Suppressor macrophage treated with lipopolysaccharide for 4 hours (primary cell): ENCODE data around the gene DACT2.
"Not testable (repeated sequence)": the region's sequence is repeated elsewhere in the genome, so short reads cannot be mapped to it uniquely, and the experiment has no call there.

Experiments
- DNase-seq: peaks from one replicate; pipeline ENCODE4 v3.0.0-alpha.2; 2020

Gene DACT2

DNA sequence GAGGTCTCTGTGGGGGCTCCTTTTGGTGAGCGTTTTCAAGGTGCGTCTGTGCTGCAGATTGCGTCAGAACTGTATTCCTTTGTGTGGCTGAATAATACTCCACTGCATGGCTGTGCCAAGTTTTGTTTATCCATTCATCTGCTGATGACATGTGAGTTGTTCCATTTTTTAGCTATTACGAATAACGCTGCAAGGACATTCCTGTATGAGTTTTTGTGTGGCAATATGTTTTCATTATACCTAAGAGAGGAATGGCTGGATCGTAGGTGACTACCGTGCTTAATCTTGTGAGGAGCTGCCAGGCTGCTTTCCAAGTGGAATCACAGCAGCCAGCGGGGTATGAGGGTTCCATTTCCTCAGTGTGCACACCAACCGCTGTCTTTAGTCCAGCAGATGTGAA is 1.1 kb upstream of the DACT2 start:
- DNase-seq = no peak

DNA sequence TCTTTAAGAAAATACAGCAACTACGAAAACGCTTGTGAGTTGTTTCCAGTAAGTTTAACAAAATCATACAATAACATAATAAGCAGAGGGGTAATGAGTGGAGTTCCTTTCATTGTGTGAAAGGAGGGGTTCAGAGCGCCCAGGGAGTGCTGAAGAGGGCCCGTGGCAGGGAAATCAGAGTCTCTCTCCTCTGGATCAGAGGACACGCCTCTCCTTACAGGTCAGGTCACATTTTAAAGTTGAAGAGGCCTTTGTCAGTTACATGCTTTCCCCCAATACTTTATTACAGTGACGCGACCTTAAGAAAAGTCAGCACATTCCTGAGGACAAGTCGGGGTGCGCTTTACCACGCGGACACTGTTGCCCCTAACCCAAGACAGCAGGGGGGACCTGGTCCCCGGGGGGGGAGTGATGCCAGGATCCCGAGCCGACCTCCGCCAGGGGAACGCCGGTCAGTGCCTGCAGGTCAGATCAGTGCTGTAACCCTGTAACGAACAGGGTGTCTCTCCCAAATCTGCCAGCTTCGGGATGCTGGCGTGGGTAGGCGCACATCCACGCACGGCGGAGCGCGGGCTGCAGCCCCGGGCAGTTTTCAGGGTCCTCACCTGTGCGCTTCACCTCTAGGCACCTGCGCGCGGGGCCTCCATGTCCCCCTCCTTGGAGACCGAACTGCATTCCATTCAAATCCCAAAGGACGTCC is 848 bp downstream of the DACT2 start:
- no peak for DNase-seq

DNA sequence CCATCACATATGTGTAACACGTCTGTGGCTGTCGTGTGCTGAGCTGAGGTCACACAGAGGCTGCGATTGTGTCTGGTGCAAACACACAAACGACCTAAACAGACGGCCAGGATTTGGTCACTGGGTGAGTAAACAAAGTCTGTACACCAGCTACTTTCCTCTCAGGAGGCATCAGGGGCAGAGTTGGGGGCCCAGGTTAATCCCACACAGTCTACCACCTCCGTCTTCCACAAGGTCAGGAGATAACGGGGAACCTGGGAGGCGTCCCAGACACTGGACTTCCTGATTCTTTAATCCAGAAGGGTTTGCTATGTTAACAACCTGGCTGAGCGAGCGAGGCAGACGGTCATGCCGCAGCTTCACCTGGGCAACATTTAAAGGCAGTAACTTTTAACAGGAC is 1.5 kb downstream of the DACT2 start:
- no peak for DNase-seq

DNA sequence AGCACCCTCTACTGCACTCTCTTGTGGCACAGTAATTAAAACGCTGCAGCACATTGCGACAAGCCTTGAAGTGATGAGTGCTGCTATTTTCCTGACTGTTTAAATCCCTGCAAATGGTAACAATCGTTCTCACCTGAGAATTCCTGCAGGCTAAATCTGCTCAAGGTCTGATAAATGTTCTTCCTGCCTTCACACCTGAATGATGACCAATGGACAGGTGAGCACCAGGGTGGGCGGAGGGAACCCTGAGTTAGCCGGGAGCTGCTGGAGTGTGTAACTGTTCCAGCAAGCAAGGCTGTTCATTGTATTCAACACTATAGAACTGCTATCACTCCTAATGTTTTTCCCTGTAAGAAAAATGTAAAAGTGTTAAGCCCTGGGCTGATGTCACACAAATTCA is 4.0 kb downstream of the DACT2 start:
- no peak for DNase-seq

DNA sequence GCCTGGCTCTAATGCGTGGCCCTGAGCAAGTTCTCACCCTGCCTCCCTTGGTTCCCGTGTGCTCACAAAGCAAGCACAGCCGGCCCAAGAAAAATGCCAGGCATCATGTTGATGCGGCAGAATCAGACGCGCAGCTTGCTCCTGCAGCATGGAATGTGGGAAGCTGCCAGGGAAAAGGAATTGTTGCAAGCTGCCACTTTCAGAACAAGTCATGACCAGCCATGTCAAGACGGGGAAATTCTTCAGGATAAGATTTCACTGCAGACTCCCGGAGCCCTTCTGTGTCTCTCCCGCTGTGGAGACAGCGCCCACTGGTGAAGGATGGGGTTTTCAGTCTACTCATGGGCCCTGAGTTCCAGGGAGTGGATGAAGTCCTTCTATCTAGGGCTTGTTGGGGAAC is 4.6 kb downstream of the DACT2 start:
- DNase-seq = no peak

DNA sequence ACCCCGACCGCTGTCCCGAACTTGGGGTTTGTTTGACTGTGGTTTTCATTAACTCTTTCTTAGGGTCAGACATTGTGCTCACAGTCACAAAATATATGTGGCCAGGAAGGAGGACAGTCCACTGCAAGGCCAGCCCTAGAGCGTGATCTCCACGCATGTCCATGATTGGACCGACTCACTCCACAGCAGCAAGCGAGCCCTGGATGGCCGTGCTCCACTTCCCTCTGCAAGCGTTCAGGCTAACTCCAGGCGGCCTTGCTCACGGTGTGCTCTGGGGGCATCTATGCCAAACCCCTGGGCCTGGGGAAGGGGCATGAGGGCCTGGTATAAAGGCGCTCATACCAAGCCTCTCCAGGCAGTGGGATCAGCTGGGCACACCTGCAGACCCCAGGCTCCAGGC is 5.6 kb downstream of the DACT2 start:
- DNase-seq = no peak

DNA sequence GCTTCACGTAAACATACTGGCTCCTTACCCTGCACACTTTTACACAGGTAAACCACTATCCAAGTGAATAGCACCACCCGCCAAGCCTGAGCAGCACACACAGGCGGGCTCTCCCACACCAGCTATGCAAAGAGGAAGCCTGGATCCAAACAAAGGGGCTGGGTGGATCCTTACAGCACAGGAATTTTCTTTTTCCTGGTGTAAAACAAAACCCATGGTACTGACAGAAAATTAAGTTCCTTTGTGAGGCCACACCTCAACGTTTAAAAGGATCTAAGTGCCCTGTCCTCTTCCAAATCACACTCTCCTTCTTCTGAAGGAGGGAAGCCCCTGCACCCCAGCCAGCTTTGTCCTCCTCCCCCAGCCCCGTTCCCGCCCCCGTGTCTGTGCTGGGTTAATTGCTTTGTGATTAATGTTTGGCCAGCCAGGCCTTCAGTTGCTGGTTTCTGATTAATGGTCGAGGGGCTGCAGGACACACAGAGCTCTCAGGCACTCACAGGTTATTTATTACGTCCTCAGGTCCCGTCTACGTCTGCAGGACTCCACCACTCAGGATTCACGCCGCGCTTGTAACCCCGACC is 6.1 kb downstream of the DACT2 start:
- DNase-seq = no peak

DNA sequence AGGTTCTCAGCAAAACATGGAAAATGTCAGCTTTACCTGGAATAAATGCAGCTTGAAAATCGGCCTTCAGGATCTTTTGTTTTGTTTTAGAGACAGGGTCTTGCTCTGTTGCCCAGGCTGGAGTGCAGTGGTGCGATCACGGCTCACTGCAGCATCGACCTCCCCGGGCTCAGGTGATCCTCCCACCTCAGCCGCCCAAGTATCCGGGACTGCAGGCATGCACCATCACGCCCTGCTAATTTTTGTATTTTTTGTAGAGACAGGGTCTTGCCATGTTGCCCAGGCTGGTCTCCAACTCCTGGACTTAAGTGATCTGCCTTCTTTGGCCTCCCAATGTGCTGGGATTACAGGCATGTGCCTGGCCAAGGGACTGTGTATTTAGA is 7.5 kb downstream of the DACT2 start:
- DNase-seq = not testable (repeated sequence)

DNA sequence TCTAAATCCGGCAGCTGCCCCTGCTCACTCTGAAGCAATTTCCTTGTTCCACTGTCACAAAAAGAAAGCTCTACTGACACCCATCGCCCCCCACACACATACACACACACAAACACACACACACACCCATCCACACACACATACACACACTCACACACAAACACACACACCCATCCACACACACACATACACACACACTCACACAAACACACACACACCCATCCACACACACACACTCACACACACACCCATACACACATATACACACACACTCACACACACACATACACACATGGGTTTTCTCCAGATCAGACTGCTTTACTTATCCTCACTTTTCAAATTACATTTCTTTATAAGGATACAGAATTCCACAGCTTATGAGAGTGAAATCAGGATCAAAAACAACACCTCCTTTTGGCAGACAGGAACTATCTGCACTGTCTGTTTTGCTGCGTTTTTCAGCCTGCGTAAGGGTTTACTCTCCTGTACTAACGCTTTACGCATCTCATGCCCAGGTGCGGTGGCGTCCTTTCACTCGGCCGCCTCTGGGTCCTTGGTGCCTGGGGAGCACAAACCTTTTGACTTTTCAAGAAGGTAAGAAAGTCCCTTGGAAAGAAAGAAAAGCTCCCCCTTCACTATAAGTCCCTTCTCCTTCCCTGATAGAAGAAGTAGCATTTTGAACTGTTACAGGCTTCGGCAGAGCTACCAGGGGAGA is 8.0 kb downstream of the DACT2 start:
- no peak for DNase-seq

DNA sequence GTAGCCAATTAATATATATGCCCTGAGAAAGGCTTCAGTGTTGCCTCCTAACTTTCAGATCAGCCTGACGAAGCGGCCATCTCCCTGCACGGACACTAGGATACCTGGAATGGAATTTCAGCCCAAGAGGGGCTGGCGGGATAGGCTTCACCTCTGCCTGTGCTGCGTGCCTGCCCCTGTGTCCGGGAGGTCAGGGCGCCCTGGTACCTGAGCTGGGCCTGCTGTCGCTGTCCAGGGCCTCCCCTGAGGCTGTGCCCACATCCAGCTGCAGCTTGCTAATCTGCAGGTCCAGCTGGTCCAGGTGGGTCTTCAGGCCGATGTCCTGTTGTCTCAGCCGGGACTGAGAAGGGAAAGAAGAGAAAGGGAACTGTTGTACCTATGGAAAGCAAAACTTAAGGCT is 8.6 kb downstream of the DACT2 start:
- DNase-seq = no peak

DNA sequence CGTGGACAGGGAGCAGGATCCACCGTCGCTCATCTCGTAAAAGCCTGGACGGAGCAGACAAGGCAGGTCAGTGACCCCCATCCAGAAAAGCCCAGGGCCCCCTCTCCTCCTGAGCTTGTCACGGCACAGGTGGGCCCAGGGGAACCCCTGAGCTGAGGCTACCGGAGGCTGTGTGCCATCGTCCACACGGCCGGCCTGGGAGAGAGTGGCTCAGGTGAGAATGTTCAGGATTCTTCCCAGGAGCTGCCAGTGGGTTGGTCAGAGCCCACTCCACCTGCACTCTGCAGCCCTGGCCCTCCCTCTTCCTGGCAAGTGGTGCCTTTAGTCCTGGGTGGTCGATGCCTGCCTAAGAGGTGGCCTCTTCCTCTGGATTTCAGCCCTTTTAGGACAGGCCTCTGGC is 9.2 kb downstream of the DACT2 start:
- DNase-seq = no peak

DNA sequence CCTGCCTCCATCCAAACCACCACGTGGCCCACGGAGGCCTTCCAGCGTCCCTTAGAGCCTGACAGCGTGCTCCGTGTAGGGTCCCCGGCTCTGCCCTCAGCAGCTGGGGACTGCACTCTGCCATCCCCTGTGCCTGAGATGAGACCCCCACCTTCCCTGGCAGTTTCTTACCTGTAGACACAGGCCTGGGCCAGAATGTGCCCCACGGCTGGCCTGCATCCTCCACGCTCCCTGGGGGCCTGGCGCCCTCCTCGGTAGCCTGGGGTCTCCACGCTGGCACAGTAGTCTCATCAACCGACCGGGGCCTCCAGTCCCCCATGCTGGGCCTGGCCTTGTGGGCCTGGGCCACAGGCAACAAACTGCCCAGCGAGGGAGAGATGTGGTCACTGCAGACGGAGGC is 9.6 kb downstream of the DACT2 start:
- no peak for DNase-seq

DNA sequence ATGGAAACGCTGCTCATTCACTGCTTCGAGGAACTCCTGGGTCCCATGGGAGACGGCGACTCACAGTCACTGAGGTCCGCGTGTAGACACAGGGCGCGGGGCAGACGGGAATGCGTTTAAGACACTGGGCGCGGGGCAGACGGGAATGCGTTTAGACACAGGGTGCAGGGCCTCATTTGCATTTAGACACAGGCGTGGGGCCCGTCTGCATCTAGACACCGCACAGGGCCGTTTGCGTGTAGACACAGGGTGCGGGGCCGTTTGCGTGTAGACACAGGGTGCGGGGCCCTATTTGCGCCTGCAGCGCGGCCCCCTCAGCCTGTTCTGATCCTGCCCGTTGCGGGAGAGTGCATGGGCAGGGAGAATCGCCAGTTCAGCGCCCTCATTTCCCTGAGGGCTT is 10.4 kb downstream of the DACT2 start:
- no peak for DNase-seq

DNA sequence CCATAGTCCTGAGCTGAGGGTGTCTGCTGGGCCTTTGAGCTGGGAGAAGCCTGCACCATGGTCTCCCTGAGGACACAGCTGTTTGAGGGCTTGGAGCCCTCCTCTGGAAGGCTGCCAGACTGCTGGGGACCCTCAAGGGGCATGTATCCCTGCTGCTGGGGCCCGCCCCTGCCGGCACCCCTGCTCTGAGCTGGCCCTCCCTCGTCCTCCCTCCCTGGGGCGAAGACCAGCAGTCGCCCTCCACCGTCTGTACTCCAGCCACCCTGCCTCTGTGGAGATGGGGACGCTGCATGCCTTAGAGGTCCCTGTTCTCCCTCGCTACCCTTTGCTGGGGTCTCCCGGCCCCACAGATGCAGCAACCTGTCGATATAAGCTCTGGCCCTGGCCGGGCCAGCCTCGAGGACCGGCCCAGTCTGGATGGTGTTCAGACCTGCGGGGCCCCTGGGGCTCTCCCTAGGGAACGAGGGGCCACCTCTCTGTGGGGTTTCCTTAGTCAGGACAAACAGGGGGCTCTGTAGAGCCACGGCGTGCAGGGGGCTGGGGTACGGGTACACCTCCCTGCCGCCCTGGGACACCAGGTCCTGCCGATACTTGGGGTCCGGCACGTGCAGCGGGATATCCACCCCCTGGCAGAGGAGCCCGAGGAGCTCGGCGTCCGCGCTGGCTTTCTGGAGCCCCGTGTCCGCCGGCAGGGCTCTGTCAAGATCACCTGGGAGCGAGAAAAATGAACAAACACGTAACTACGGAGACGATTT is 11.0 kb downstream of the DACT2 start:
- DNase-seq = no peak

DNA sequence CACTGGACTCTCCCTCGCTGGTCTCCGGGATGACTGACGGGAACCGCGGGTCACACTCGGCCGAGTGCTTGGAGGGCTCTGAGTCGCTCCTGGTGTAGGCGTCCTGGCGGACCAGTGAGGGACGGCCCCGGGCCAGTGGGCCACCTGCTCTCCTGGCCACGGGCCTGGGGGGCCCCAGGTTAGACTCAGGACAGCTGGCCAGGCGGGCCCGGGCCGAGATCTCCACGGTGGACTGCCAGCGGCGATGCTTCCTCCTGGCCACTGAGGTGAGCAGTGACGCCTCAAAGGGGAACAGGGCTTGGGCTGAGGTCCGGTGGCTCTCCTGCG is 11.9 kb downstream of the DACT2 start:
- DNase-seq = no peak

DNA sequence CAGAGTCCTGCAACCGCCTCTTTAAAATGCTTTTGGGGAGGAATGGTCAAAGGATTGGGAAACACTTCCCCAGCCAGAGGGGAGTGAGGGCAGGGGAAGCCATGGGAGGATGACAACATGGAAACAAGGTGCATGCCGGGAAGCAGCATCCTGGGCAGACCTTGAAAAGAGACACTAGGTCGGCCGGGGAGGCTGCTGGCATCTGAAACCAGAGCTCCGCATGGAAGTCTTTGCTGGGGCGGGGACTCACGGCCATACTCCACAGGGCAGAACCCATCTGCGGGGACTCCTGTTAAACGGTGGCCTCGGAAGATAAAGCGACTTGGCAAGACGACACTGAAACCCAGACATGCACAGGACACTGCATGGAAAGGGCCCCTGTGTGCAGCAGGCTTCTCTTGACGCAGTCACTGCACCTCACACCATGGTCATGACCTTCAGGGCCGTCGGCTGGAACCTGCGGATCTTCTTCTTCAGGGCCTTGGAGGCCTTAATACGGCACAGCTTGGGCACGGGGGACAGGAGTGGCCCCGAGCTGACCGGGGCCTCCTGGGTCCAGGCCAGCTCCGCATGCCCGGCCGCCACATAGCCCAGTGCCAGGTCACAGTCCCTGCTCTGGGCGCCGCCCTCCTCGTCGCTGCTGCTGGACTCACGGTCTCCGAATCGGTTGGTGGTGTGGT is 12.4 kb downstream of the DACT2 start:
- DNase-seq = no peak

DNA sequence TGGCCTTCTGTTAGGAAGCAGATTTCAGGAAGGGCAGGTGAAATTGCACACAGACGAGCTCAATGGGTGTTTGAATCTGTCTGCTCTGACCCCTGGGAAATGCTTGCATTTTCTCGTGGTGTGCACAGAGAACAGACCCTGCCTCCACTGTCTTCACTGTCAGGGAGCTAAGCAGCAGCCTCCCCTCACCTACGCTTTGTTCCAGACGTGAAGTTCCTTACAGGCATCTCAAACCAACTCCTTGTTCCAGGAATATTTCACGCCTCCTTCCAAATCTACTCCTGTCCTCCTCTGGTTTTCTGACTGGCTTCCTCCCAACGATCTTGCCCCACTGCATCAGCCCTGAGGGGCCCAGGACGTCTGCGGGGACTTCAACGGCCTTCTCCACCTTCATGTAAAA is 13.7 kb downstream of the DACT2 start:
- no peak for DNase-seq

DNA sequence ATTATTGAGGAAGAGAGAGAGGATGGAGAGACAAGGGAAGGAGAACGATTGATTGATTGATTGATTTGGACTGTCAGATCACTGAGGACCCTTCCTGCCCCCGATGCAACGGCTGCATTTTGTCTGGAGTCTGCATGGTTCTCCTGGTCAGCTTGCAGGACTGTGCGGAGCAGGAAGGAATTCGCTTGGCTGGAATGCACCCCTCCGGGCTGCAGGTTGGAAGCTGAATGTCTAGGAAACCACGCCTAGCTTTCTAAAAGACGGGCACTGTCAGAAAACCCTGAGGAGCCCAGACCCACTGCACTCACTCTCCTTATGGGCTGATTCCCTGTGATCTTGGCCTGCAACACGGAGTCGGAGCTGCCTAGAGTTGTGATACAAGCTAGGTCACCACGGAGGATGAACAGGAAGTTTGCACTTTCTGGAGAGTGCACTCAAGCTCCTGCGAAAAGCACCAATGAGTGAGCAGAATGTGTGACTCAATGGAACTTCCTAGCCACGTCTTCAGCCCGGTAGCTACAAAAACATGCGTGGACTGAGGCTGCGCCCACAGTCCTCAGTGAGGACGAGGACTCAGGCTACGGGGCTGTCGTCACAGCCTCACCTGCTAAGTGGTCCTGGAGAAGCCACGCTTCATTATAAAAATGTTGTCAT is 14.4 kb downstream of the DACT2 start:
- DNase-seq = no peak

DNA sequence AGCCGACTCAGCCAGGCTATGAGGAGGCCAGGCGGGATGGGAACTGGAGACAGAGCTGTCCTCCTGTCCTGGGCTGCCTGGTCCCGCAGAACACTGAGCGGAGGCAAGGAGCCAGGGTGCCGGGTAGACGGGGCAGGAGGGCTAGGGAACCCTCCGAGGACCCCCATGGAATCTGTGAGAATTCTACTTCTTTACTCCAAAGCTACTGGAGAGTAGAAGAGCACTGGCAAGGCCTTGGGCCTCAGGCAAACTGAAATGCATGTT is 14.9 kb downstream of the DACT2 start:
- DNase-seq = no peak

DNA sequence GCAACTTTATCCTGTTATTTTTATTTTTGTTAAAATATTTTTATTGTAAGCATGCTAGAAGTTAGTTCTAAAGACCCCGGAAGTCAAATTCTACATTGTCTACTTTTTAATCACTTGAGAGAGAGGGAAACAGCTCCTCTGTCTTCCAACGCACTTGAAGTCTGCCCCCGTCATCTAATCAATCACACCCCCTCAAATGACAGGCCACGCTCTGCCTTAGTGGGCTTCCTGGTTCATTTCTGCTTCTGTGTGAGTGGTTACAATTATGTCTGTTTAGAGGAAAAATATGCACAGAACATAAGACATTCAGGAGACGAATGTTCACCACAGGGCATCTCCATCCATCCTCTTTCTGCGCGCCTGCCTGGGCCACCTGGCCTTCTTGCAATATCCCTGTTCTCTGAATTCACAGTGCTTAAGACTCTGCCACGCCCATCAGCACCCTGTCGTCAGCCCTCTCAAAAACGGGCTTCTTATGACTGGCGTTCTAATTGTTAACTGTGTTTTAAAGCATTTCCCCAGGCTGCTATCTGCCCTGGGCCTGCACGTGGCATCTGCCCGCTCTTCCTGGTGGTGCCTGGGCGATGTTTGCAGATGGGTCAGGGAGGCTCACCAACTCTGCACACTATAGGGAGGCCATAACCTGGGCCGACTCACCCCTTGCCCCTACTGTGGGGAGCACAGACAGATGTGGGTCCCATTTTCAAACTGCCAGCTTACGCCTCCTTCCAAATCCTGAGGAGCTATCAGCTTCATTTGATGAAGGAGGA is 15.4 kb downstream of the DACT2 start:
- DNase-seq = no peak

DNA sequence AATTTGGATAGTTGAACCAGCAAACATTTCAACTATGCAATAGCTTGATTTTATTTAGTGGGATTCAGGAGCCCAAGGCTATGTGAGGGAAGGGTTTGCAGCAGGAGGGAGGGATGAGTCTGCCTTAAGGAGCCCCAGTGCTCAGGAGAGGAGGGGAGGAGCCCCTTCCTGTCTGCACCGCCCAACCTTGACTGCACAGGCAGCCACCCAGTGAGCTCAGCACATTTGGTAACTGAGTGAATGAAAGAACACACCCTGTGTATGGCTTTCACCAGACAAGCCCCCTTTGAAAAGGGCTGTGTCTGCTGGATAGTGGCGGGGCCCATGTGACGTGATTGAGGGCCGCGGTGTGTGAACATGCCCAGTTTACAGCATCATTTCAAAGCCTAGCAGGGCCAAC is 17.0 kb downstream of the DACT2 start:
- DNase-seq = no peak

DNA sequence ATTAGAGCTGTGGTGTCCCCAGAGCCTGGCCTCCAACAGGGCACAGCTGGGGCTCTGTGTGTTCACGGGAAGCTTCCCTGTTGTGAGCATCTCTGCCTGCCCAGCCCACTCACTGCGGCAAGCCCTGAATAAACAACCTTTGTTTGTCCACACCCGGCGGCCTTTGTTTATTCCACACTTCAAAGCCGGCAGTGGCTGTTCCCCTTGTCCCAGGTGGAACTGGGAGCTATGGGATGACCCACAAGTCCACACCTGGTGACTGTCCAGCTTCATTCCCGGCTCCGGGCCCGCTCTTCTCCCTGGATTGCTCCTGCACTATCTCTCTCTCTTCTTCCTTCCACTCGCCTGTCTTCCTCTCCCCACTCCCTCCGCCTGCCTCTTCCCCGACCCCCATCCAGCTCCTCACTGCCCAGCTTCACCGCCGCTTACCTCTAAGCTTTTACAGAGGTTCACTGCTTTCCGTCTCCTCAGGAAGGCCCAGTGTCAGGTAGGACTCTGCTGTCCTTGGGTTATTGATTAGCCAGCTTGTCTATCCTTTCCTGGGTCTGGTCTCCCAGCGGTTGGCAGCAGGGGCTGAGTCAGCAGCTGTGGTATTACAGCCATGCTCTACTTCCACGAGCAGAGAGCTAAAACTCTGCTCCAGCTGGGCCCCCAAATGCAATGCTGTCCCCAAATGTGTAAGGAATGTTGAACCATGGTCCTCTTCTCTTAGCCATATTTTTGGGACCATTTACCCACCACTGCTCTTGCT is 17.8 kb downstream of the DACT2 start:
- no peak for DNase-seq
